ENCODE results near the gene HMGXB3. TPM values are rescaled to one million over a fixed set of nuclear protein-coding genes. Genes with fewer than 3 reads are reported as not detected.

HMGXB3 gene
- total and polyA plus RNA-seq, 2 donors (not counting 1 experiment from before 2014, with no cell fraction given) = 29.9 to 31.5 TPM

DNA sequence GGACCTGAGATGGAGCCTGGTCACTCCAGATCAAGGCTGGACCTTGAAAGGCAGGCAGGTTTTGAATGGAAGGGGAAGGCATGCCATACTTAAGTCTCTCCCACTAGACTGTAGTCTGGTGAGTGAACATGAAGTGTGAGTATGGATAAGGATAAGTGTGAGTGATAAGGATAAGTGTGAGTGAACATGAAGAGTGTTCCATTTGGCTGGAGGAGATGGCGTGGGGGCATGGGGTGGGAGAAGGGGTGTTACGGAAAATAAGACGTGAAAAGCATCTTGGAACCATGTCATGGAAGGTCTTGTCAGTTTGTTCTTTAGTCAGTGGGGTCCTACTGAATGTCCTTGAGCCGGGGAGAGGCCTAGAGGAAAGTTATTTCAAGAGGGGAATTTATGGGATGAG lies 32.8 kb downstream of the HMGXB3 start:
- TF ChIP-seq, protein P1, sequence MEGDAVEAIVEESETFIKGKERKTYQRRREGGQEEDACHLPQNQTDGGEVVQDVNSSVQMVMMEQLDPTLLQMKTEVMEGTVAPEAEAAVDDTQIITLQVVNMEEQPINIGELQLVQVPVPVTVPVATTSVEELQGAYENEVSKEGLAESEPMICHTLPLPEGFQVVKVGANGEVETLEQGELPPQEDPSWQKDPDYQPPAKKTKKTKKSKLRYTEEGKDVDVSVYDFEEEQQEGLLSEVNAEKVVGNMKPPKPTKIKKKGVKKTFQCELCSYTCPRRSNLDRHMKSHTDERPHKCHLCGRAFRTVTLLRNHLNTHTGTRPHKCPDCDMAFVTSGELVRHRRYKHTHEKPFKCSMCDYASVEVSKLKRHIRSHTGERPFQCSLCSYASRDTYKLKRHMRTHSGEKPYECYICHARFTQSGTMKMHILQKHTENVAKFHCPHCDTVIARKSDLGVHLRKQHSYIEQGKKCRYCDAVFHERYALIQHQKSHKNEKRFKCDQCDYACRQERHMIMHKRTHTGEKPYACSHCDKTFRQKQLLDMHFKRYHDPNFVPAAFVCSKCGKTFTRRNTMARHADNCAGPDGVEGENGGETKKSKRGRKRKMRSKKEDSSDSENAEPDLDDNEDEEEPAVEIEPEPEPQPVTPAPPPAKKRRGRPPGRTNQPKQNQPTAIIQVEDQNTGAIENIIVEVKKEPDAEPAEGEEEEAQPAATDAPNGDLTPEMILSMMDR (conservative IDR thresholded peaks at IDR 0.05 in 1 of 2, IDR thresholded peaks at IDR 0.05 in 1 of 2; ENCODE audit: low read depth in 1 of 2, low read length in 2 of 2) = no peak
- TF ChIP-seq EZH2 (IDR thresholded peaks at IDR 0.05; ENCODE audit: low read length, missing control alignments) = no peak
- Histone ChIP-seq H3K4me2 (ENCODE audit: extremely low read depth, insufficient read depth, low read length) (no peak overlapping the region), H3K79me2 (ENCODE audit: control insufficient read depth, insufficient read depth, low read length) (no peaks in the 10 kb centered on the region), H3K9me3 (ENCODE audit: control insufficient read depth, insufficient read depth, low read depth, low read length) (no peaks in the 10 kb centered on the region), H3K27me3 (ENCODE audit: control insufficient read depth, insufficient read depth, low read length) (no peaks in the 10 kb centered on the region), H3K27ac (ENCODE audit: insufficient read depth, low read length) (no peak overlapping the region), H3K36me3 (ENCODE audit: control insufficient read depth, insufficient read depth, low read length) (peaks cover 18% of the 10 kb centered on the region), H3K4me3 (replicated peaks in 1 of 4; ENCODE audit: control extremely low read depth in 1 of 4, insufficient read depth in 1 of 4, low read depth in 3 of 4, low read length in 4 of 4) (no peak overlapping the region), H2AFZ (ENCODE audit: low read length) (no peak overlapping the region), H3K4me1 (ENCODE audit: control insufficient read depth, extremely low read depth, insufficient read depth, low read length) (peaks cover 2% of the 10 kb centered on the region), H3K9ac (ENCODE audit: insufficient read depth, low read length) (no peak overlapping the region), H4K20me1 (ENCODE audit: control insufficient read depth, extremely low read depth, insufficient read depth, low read length) (no peaks in the 10 kb centered on the region)
- no peak for DNase-seq (ENCODE audit: low read depth in 2 of 2)

- Histone ChIP-seq H2AFZ (ENCODE audit: low read length) (no peak overlapping the region), H3K79me2 (ENCODE audit: control insufficient read depth, insufficient read depth, low read length) (no peaks in the 10 kb centered on the region), H3K27ac (ENCODE audit: insufficient read depth, low read length) (no peak overlapping the region), H4K20me1 (ENCODE audit: control insufficient read depth, extremely low read depth, insufficient read depth, low read length) (no peaks in the 10 kb centered on the region), H3K4me3 (replicated peaks in 1 of 4; ENCODE audit: control extremely low read depth in 1 of 4, insufficient read depth in 1 of 4, low read depth in 3 of 4, low read length in 4 of 4) (no peak overlapping the region), H3K9ac (ENCODE audit: insufficient read depth, low read length) (no peak overlapping the region), H3K36me3 (ENCODE audit: control insufficient read depth, insufficient read depth, low read length) (peaks cover 18% of the 10 kb centered on the region), H3K27me3 (ENCODE audit: control insufficient read depth, insufficient read depth, low read length) (no peaks in the 10 kb centered on the region), H3K9me3 (ENCODE audit: control insufficient read depth, insufficient read depth, low read depth, low read length) (no peaks in the 10 kb centered on the region), H3K4me2 (ENCODE audit: extremely low read depth, insufficient read depth, low read length) (no peak overlapping the region), H3K4me1 (ENCODE audit: control insufficient read depth, extremely low read depth, insufficient read depth, low read length) (peaks cover 2% of the 10 kb centered on the region)
- peak; percentile 93 to 95 for DNase-seq (ENCODE audit: low read depth in 2 of 2)
- TF ChIP-seq, protein P1 (conservative IDR thresholded peaks at IDR 0.05 in 1 of 2, IDR thresholded peaks at IDR 0.05 in 1 of 2; ENCODE audit: low read depth in 1 of 2, low read length in 2 of 2) = no peak
- TF ChIP-seq EZH2 (IDR thresholded peaks at IDR 0.05; ENCODE audit: low read length, missing control alignments) = no peak
These were observed 34.1 kb downstream of the HMGXB3 start for GRCh38 chr5:150034662-150035061.

DNA sequence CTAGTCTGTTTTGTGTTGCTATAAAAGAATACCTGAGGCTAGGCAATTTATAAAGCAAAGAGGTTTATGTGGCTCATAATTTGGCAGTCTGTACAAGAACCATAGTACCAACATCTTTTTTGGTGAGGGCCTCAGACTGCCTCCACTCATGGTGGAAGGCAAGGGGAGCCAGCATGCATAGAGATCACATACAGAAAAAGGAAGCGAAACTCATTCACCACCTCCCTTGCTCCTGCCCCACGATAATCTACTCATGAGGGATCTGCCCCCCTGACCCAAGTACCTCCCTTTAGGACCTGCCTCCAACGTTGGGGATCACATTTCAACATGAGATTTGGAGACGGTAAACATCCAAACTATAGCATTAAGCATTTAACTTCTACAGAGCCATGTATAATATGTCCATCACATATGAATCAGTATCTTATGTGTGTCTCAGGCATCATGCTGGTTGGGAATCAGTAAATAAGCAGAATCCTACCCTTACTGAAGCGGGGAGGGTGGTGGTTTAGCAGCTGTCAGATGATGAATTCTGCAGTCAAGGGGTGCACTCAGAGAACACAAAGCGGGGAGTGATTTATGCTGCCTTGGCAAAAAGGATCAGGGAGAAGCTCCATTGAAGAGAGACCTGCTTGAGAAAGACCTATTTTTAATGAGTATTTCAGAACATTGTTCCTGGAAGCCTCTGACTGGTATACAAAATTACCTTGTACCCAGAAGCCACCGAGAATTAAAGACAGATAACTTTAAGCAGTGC lies 34.8 kb downstream of the HMGXB3 start:
- Histone ChIP-seq H2AFZ (ENCODE audit: low read length) (no peak overlapping the region), H3K4me3 (replicated peaks in 1 of 4; ENCODE audit: control extremely low read depth in 1 of 4, insufficient read depth in 1 of 4, low read depth in 3 of 4, low read length in 4 of 4) (no peak overlapping the region), H3K4me1 (ENCODE audit: control insufficient read depth, extremely low read depth, insufficient read depth, low read length) (peaks cover 2% of the 10 kb centered on the region), H3K79me2 (ENCODE audit: control insufficient read depth, insufficient read depth, low read length) (no peaks in the 10 kb centered on the region), H3K4me2 (ENCODE audit: extremely low read depth, insufficient read depth, low read length) (no peak overlapping the region), H4K20me1 (ENCODE audit: control insufficient read depth, extremely low read depth, insufficient read depth, low read length) (no peaks in the 10 kb centered on the region), H3K9me3 (ENCODE audit: control insufficient read depth, insufficient read depth, low read depth, low read length) (no peaks in the 10 kb centered on the region), H3K9ac (ENCODE audit: insufficient read depth, low read length) (no peak overlapping the region), H3K36me3 (ENCODE audit: control insufficient read depth, insufficient read depth, low read length) (peaks cover 18% of the 10 kb centered on the region), H3K27ac (ENCODE audit: insufficient read depth, low read length) (no peak overlapping the region), H3K27me3 (ENCODE audit: control insufficient read depth, insufficient read depth, low read length) (no peaks in the 10 kb centered on the region)
- DNase-seq (ENCODE audit: low read depth in 2 of 2) = no peak
- TF ChIP-seq, protein P1 (conservative IDR thresholded peaks at IDR 0.05 in 1 of 2, IDR thresholded peaks at IDR 0.05 in 1 of 2; ENCODE audit: low read depth in 1 of 2, low read length in 2 of 2) = no peak
- TF ChIP-seq EZH2 (IDR thresholded peaks at IDR 0.05; ENCODE audit: low read length, missing control alignments) = no peak
